IMR-90 (cell line): Measurements from ENCODE around the gene DCUN1D4.

Experiments used
- BHLHE40 ChIP-seq: fragments of 150-350 bp; IDR thresholded peaks from 2 replicates; pipeline ENCODE4 v1.6.1; 2016; ENCODE audit warnings: mild to moderate bottlenecking, low read depth, low read length
- CEBPB ChIP-seq: IDR thresholded peaks from 2 replicates; pipeline ENCODE4 v1.6.1; 2012; ENCODE audit warnings: low read depth, low read length, improper control_type of control experiment
- CTCF ChIP-seq: conservative IDR thresholded peaks from 2 replicates; pipeline ENCODE4 v1.5.1; 2012; ENCODE audit warnings: mild to moderate bottlenecking, low read depth, low read length, improper control_type of control experiment
- ELK1 ChIP-seq: fragments of 150-350 bp; IDR thresholded peaks from 2 replicates; pipeline ENCODE4 v1.6.1; 2016; ENCODE audit warnings: low read depth, mild to moderate bottlenecking, low read length, moderate library complexity, borderline replicate concordance
- FOS ChIP-seq: fragments of 150-350 bp; IDR thresholded peaks from 2 replicates; pipeline ENCODE4 v1.6.1; 2016; ENCODE audit warnings: low read depth, low read length
- MAZ ChIP-seq: IDR thresholded peaks from 2 replicates; pipeline ENCODE4 v1.6.1; 2012; ENCODE audit warnings: low read depth, mild to moderate bottlenecking, low read length, improper control_type of control experiment, moderate library complexity, borderline replicate concordance
- MXI1 ChIP-seq: IDR thresholded peaks from 2 replicates; pipeline ENCODE4 v1.6.1; 2012; ENCODE audit warnings: low read depth, mild to moderate bottlenecking, low read length, moderate library complexity, borderline replicate concordance
- POLR2A ChIP-seq: IDR thresholded peaks from 2 replicates; pipeline ENCODE4 v1.6.1; 2012; ENCODE audit warnings: mild to moderate bottlenecking, low read depth, low read length
- RCOR1 ChIP-seq: IDR thresholded peaks from 2 replicates; pipeline ENCODE4 v1.6.1; 2012; ENCODE audit warnings: mild to moderate bottlenecking, low read length, improper control_type of control experiment; ENCODE audit not compliant: insufficient replicate concordance
- USF2 ChIP-seq: fragments of 150-350 bp; IDR thresholded peaks from 2 replicates; pipeline ENCODE4 v1.6.1; 2017; ENCODE audit warnings: mild to moderate bottlenecking, antibody characterized with exemption, low read length, low read depth

- TF ChIP-seq POLR2A (no peak), CTCF (no peak), CEBPB (no peak), BHLHE40 (no peak), RCOR1 (no peak), ELK1 (no peak), MAZ (no peak), USF2 (no peak), FOS (no peak), MXI1 (no peak)
These were observed 24.9 kb downstream of the DCUN1D4 start for GRCh38 chr4:51867689-51868448.
